GM21423 (cell line): ENCODE measurements around the gene PPM1F.
"Not testable (repeated sequence)": the region's sequence is repeated elsewhere in the genome, so short reads cannot be mapped to it uniquely, and the experiment has no call there.

Experiments
- ATAC-seq: cut with Tn5 transposase; IDR thresholded peaks from one replicate; pipeline ENCODE4 v1.9.1; 2021; ENCODE audit warnings: mild to moderate bottlenecking, moderate library complexity; ENCODE audit not compliant: unreplicated experiment

Gene PPM1F

GRCh38 chr22:21942407-21943343 is 10.0 kb downstream of the PPM1F start:
- ATAC-seq, result no peak

DNA sequence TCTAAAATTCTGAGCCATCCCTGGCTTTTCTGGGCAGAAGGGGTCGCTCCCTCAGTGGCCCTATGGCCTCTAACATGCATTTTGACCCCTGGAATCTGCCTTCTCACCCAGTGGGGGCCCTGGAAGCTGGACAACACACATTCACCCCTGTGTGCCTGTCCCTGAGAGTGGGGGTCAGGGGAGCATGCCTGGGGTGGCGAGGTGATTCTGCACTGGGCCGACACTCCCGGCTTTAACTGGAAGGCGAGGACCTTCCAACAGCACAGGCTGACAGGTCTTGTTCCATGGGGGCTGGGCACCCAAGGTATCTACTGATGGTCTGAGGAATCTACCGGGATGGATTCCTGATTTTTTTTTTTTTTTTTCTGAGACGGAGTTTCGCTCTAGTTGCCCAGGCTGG is 10.7 kb downstream of the PPM1F start:
- no peak for ATAC-seq

DNA sequence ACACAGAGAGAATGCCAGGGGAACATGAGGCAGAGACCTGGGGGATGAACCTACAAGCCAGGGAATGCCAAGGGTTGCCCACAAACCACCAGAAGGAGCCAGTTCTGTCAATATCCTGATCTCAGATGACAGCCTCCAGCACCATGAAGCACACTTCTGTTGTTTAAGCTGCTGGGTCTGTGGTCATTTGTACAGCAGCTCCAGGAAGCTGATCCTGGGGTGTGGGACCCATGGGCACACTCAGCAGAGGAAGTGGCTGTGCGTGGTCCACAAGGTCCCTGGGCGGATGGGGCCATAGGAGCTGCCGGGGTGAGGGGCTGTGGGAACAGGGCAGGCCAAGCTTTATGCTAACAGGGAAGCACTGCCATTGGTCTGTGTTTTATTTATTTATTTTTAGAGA is 12.1 kb downstream of the PPM1F start:
- no peak for ATAC-seq

GRCh38 chr22:21939935-21940334 is 12.7 kb downstream of the PPM1F start:
- ATAC-seq, result not testable (repeated sequence)

GRCh38 chr22:21939461-21939913 is 13.2 kb downstream of the PPM1F start:
- ATAC-seq, result no peak

DNA sequence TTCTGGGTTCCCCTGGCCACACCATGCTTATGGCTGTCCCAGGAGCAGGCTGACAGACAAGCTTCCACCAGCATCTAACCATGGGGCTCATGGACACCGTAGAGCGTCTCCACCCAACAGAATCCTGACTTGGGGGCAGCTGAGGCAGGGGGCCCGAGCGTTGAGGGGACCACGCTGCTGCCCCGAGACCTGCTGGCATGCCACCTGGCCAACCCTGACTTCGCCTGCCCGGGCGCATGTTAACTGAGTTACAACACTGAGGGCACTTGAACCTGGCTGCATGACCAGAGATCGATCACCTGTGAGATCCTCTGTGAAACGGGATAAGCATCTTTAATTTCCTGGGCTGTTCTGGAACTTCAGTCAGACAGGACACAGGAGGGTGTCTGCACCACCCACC is 13.7 kb downstream of the PPM1F start:
- ATAC-seq, result no peak

DNA sequence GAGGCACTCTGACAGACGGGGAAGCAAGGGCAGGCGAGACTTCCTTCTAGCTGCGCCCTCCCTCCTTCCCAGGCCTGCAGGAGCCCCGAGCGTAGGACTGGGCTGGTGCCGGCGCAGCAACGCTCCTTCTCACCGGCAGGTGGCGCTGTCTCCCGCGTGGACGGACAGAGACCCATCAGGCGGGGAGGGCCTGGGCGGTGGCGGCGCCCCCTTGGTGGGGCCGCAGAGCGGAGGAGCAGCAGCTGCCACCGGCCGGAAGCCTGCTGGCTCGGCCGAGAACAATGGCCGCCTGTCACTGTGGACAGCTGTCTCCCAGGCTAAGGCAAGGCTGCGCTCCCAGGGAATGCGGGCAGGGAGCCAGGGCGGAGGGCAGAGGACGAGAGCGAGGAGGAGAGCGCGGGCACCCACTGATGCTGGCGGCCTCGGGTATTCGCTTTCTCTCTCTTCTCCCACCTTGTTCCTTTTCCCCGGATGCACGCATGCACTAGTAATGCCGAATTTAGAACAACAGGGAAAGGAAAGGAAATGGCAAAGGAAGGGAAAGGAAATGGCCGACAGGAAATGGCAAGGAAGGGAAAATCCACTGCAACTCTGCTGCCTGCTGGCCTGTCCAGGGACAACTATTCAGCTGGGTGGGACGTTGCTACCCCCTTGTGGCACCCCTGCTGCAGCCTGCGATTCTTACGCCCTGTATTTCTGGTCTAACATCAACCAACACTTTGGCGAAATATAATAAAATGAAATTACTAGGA is 14.4 kb downstream of the PPM1F start:
- ATAC-seq, result no peak

- ATAC-seq, result no peak
Measured at GRCh38 chr22:21937821-21938070, 14.9 kb downstream of the PPM1F start.

DNA sequence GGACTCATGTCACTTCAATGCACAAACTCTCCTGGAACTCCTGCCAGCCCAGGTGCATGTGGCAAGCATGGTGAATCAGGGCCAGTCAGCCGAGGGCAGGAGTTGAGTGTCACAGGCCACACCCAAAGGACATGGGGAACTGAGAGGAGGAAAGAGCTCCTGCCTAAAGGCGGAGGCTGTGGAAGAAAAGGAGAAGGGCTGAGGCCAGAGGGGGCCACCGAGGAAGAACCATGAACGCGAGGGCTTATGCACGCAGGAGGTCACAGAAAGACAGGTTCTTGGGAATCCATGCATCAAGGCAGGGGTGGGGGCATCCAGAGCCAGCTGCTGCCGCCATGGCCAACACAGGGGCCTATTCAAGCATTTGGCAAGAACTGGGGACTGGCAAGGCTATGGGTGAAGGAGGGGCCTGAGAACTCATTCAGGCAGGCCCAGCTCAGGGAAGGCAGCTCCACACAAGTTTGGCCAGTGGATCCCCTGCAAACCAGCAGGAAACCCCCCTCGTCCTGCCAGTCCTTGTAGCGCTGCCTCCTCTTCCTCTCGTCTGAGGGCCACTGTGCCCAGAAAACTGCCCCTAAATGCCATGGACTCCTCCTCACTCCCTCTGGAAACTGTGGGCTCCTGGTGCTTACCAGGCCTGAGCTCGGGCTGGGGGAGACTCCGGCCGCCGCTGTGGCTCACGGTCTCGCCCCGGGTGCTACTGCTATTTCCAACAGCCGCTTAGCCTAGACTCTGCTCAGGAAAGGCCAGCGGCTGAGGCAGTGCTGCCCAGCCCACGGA is 15.4 kb downstream of the PPM1F start:
- no peak for ATAC-seq

DNA sequence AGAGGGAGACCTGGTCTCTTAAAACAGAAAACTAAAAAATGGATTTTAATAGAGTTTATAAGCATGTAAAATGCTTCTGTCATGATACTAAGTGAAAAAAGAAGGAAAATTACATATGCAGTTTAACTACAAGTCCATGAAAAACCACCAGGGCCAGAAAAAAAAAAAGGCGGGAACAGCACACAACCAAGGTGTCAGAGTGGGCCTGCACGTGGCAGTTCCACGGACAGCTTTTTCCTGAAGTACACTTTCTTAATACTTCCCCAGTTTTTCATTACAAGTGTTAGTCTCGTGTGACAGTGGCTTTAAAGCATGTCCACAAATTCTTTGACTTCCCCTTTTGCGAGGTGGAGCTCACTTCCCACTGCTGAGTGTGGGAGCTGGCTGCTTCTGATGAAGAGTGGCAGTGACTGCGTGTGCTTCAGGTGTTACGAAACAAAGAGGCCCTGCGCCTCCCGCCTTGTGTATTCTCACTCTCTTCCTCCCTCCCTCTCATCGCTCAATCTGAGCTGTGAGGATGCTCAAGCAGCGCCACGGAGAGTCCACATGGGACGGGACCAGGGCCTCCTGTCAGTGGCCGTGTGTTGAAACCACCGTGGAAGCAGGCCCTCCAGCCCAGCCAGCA is 16.4 kb downstream of the PPM1F start:
- no peak for ATAC-seq

DNA sequence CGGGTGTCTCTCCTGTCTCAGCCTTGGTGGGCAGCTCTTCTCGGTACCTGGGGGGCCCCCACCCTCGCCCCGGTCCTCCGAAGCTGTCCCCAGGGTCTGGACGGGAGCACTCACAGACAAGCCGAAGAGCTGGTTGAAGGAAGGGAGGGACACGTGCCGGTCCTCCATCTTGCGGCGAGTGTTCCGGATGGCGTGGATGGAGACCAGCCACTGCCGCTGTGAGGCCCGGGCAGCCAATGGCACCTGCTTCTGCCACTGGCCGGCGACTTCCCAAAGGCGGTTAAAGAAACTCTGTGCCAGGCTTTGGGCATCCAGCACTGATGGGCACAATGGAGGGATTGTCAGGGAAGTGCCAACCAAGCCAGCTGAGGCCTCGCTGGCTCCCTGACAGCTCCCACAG is 18.7 kb downstream of the PPM1F start:
- ATAC-seq, result no peak

- no peak for ATAC-seq
Measured at GRCh38 chr22:21933413-21933812, 19.2 kb downstream of the PPM1F start.

- no peak for ATAC-seq
Measured at GRCh38 chr22:21932347-21932746, 20.3 kb downstream of the PPM1F start.

DNA sequence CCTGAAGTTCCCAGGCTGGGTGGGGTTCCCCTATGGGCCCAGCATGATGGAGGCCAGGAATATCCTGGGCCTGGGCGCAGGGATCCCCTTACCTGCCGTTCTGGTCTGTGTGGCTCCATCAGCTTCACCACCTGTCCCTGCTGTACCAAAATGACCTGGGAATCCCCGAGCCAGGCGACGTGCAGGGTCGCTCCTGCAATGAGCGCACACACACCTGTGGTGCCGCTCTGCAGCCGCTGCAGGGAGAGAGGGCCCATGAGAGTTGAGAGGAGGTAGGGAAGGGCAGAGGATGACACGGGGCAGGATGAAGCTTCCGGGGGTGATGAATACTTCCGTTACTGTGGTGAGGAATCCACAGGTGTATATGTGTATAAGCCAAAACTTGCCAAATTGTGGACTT is 21.6 kb downstream of the PPM1F start:
- no peak for ATAC-seq

DNA sequence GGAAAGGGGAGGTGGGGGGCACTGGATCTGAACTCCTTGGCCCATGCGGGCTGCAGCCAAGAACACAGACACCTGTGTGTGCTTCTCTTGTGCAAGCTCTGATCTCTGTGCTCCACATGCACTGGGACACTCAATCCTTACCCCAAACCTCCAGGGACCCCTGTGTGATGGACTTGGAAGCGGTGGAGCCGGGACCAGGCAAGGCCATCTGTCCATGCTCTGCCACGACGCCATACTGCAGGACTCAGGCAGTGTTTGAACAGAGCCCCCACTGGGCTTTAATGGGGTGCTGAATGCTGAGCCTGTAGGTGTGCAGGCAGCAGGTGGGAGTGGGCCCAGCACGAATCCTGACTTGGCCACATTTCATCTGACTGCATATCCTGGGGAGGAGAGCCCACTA is 23.4 kb downstream of the PPM1F start:
- ATAC-seq, result no peak

DNA sequence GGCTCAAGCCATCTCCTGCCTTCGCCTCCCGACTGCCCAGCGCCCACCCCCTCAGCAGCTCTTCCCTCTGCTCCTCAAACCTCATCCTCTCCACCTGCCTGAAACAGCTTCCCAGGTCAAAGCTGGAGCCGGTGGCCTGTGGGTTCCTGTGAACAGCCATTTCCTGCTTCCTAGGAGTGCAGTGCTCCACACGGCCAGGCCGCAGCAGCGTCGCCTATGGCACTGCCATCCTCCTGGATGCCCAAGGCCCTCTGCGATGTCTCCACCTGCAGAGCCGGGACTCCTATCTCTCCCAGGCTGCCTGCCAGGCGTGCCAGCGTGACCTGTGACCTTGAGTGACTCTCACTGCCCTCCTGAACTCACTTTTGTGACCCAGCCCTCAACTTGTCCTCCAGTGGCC is 24.6 kb downstream of the PPM1F start:
- no peak for ATAC-seq

DNA sequence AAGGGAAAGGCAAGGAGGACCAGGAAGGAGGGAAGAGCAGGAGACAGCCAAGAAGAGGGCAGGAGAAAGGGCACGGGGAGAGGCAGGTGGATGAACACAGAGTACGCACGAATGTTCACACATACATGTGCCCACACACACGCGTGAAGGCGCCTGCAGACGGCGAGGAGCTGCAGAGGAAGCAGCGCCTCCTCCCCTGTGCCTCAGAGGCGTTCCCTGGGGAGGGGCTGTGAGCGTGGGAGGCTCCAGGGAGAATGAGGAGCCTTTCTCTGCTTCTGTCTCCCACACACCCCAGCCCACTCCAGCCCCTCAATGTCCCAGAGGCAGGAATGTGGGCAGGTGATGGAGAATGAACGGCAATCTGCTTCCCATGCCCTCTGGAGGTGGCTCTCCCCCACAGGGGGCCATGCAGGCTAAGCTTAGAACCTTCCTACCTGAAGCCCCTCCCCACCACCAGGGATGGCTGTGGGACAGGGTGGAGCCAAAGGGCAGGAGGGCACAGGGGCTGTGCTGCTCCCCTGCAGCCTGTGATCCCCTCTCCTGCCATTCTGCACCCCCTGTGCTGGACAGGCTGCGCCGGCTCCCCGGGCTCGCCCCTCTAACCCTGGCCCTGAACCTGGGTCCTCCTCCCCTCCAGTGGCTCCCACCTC is 25.3 kb downstream of the PPM1F start:
- no peak for ATAC-seq

DNA sequence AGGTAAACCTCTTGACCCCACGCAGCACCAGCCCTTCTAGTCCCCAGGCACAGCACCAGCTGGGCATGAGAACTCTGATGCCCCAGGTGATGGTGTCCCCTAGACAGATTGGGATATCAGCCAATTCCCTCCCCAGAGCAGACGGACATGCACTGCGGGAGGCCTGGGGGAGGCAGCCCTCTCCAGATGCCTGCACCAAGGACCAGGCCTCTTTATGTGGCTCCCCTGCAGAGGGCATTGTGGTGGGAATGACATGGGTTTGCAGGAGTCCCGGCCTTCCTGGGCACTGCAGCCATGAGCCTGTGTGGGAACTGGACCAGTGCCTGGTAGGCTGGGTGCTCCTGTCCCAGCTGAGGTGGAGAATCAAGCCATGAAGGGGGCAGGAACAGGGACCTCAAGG is 25.9 kb downstream of the PPM1F start:
- ATAC-seq, result no peak

GRCh38 chr22:21923163-21923561 is 29.5 kb downstream of the PPM1F start:
- no peak for ATAC-seq

- ATAC-seq, result no peak
Measured at GRCh38 chr22:21922370-21923162, 30.1 kb downstream of the PPM1F start.
